HS-5 (cell line): ENCODE data around the gene ZNF709.
"Not testable (repeated sequence)": the region's sequence is repeated elsewhere in the genome, so short reads cannot be mapped to it uniquely, and the experiment has no call there.

ENCODE experiments used
- DNase-seq: peaks from one replicate; pipeline ENCODE4 v3.0.0-alpha.2; 2012; ENCODE audit warnings: low read depth

ZNF709 gene

GRCh38 chr19:12484371-12485051 is at the start of gene ZNF709:
TSS of gene ZNF709 (minus strand) at chr19:12484816. CDS start at chr19:12484657, 159 bp downstream.
- peak; percentile 40 for DNase-seq

DNA sequence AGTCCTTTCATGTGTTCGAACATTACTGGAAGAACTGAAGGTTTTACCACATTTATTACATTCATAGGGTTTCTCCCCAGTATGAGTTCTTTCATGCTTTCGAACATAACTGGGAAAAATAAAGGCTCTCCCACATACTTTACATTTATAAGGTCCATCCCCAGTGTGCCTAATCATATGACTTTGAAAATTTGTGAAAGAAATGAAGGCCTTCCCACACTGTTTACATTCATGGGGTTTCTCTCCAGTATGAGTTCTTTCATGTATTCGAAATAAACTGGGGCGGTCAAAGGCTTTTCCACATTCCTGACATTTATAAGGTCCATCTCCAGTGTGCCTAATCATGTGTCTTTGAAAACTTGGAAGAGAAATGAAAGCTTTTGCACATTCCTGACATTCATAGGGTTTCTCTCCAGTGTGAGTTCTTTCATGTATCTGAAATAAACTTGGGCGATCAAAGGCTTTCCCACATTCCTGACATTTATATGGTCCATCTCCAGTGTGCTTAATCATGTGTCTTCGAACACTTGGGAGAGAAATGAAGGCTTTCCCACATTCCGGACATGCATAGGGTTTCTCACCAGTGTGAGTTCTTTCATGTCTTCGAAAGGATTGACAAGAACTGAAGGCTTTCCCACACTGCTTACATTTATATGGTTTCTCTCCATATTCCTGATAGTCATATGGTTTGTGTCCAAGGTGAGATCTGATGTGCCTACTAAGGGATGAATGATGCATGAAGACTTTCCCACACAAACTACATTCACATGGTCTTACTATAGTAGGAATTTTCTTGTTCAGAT is 42.6 kb upstream of the ZNF709 start:
- DNase-seq, result no peak

GRCh38 chr19:12526542-12526941 is 41.9 kb upstream of the ZNF709 start:
- no peak for DNase-seq

GRCh38 chr19:12521996-12522395 is 37.4 kb upstream of the ZNF709 start:
- no peak for DNase-seq

- no peak for DNase-seq
These were observed 29.0 kb upstream of the ZNF709 start for GRCh38 chr19:12513531-12514061.

- no peak for DNase-seq
These were observed 12.4 kb upstream of the ZNF709 start for GRCh38 chr19:12497032-12497431.

DNA sequence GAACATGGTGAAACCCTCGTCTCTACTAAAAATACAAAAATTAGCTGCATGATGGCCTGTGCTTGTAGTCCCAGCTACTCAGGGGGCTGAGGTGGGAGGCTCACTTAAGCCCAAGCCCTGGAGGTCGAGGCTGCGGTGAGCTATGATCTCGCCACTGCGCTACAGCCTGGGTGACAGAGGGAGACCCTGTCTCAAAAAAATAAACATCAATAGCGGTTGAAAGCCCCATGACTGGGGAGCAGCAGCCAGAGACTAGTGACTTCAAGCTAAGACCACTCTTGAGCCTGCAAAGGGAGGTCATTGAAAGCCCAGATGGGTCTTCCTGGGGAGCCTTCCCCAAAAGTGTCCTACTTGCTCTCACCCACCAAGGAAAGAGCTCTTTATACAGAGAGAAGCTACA is 11.9 kb upstream of the ZNF709 start:
- no peak for DNase-seq

- no peak for DNase-seq
These were observed 10.6 kb upstream of the ZNF709 start for GRCh38 chr19:12495002-12495802.

DNA sequence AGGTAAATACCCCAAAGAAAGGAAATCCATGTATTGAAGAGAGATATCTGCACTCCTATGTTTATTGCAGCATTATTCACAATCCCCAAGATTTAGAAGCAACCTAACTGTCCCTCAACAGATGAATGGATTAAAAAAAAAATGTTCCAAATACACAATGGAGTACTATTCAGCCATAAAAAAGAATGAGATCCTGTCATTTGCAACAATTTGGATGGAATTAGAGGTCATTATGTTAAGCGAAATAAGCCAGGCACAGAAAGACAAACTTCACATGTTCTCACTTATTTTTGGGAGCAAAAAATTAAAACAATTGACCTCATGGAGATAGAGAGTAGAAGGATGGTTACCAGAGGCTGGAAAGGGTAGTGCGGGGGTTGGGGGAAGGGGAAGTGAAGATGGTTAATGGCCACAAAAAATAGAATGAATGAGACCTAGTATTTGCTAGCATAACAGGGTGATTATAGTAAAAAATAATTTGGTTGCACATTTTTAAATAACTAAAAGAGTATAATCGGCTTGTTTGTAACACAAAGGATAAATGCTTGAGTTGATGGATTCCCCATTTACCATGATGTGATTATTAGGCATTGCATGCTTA is 9.7 kb upstream of the ZNF709 start:
- no peak for DNase-seq

DNA sequence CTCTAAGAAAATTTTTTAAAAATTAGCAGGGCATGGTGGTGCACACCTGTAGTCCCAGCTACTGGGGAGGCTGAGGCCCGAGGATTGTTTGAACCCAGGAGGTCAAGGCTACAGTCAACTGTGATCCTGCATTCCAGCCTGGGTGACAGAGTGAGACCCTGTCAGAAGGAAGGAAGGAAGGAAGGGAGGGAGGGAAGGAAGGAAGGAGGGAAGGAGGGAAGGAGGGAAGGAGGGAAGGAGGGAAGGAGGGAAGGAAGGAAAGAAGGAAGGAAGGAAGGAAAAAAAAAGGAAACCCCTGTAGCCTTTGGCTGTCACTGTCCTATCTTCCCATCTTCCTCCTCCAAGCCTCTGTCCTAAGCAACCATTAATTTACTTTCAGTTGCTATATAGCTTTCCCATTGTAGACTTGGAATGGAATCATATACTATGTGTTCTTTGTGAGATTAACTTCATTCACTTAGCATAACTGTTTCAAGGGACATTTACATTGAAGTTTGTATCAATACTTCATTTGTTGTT is 1.7 kb upstream of the ZNF709 start:
- DNase-seq, result not testable (repeated sequence)

DNA sequence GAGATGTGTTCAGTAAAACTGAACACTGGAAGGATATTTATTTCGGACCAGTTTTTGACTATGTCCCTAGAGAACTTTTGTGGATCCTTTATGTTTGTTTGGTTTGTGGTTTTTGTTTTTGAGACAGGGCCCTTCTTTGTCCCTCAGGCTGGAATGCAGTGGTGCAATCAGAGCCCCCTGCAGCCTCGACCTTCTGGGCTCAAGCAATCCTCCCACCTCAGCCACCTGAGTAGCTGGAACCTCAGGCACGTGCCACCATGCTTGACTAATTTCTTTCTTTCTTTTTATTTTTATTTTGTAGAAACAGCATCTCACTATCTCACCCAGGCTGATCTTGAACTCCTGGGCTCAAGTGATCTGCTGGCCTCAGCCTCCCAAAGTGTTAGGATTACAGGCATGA is 955 bp upstream of the ZNF709 start:
- DNase-seq, result no peak

GRCh38 chr19:12485052-12485416 is 418 bp upstream of the ZNF709 start:
- DNase-seq, result no peak

DNA sequence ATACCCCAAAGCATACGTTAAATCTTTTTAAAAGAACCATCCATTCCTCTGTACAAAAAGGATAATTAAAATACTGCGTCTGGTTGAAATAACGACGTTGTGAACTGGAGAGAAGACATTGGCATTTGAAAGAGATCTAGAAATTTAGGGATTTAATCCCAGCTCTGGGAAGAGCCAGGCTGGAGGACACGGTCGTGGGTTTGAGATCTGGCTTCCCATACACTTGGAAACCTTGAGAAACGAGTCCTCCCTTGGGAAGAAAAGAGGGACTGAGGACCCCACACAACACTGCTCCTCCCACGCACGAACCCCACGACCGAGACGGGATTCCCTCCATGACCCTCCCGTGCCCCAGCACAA is 625 bp downstream of the ZNF709 start:
- no peak for DNase-seq

GRCh38 chr19:12482509-12482886 is 2.1 kb downstream of the ZNF709 start:
- no peak for DNase-seq

DNA sequence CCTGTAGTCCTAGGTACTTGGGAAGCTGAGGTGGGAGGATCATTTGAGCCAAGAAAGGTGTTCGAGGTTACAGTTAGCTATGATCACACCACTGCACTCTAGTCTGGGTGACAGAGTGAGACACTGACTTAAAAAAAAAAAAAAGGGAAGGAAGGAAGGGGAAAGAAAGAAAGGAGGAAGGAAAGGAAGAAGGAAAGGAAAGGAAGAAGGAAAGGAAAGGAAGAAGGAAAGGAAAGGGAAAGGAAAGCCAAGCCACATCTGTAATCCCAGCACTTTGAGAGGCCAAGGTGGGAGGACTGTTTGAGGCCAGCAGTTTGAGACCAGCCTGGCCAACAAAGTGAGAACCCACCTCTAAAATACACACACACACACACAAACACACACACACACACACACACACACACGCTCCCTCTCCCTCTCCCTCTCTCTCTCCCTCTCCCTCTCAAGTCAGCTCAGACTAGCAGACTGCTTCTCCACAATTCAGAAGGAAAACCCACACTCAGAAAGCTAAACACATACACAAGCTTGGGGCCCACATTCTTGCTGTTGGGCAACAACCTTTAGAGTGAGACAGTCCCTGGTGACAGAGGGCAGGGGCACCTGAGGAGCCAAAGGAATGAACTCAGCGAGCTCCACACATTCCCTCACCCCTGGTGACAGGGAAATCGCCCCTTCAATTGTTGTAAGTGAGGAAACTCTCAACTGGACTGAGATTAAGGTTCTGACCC is 2.7 kb downstream of the ZNF709 start:
- no peak for DNase-seq

GRCh38 chr19:12478234-12478941 is 6.2 kb downstream of the ZNF709 start:
- DNase-seq, result no peak

- DNase-seq, result not testable (repeated sequence)
These were observed 17.0 kb downstream of the ZNF709 start for GRCh38 chr19:12467651-12468050.

- no peak for DNase-seq
These were observed 19.4 kb downstream of the ZNF709 start for GRCh38 chr19:12465211-12465610.

DNA sequence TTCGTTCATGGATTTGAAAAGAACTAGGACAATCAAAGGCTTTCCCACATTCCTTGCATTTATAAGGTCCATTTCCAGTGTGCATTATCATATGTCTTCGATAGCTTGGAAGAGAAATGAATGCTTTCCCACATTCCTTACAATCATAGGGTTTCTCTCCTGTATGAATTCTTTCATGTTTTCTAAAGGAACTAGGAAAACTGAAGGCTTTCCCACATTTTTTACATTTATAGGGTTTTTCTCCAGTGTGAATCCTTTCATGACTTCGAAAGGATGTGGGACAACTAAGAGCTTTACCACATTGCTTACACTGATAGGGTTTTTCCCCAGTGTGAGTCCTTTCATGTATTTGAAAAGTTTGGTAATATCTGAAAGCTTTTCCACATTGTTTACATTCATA is 19.8 kb downstream of the ZNF709 start:
- DNase-seq, result no peak

GRCh38 chr19:12464139-12464538 is 20.5 kb downstream of the ZNF709 start:
- not testable (repeated sequence) for DNase-seq

DNA sequence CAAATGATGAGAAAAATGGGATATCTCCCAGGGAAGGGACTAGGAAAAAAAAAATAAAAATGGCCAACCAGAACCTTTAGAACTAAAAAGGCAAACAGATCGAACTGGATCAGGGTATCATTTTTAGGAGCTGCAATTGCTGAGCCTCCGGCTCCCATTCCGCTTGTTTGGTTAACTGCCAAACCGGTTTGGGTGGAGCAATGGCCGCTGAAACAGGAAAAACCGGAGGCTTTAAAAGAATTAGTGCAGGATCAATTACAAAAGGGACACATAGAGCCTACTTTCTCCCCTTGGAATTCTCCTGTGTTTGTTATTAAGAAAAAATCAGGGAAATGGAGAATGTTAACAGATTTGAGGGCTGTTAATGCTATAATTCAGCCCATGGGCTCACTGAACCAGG is 31.1 kb downstream of the ZNF709 start:
- DNase-seq, result no peak
